Amniotic stem cell (primary cell): ENCODE data around the gene GATC.
A peak's percentile ranks its signal among the peaks of the same experiment; 100 is the strongest.

ENCODE experiments used
- DNase-seq: peaks from one replicate; lab custom pipeline; 2025; lab: John Stamatoyannopoulos, UW

Gene GATC

GRCh38 chr12:120445911-120446843 lies at the start of gene GATC, which contains the start of gene TRIAP1:
Gene GATC, plus strand, starts transcription at chr12:120446444. Its CDS starts 37 bp downstream, at chr12:120446481.
Gene TRIAP1, minus strand, starts transcription at chr12:120446384. Its CDS starts 12 bp downstream, at chr12:120446372.
- peak; percentile 70 for DNase-seq

GRCh38 chr12:120397824-120398540 lies 48.3 kb upstream of the GATC start:
- no peak for DNase-seq

GRCh38 chr12:120399531-120399930 lies 46.7 kb upstream of the GATC start:
- peak; percentile 48 for DNase-seq

GRCh38 chr12:120402217-120402616 lies 44.0 kb upstream of the GATC start:
- no peak for DNase-seq

- DNase-seq, result no peak
Observed at GRCh38 chr12:120403869-120404268, 42.4 kb upstream of the GATC start.

- DNase-seq, result no peak
Observed at GRCh38 chr12:120404271-120404670, 42.0 kb upstream of the GATC start.

GRCh38 chr12:120406069-120406468 lies 40.2 kb upstream of the GATC start:
- no peak for DNase-seq

GRCh38 chr12:120406553-120406952 lies 39.7 kb upstream of the GATC start:
- no peak for DNase-seq

GRCh38 chr12:120408771-120409170 lies 37.5 kb upstream of the GATC start:
- DNase-seq, result no peak

- no peak for DNase-seq
Observed at GRCh38 chr12:120412421-120412820, 33.8 kb upstream of the GATC start.

- DNase-seq, result no peak
Observed at GRCh38 chr12:120413901-120414695, 32.1 kb upstream of the GATC start.

GRCh38 chr12:120416490-120417216 lies 29.6 kb upstream of the GATC start:
- no peak for DNase-seq

GRCh38 chr12:120417917-120418580 lies 28.2 kb upstream of the GATC start:
- no peak for DNase-seq

- DNase-seq, result no peak
Observed at GRCh38 chr12:120421701-120422100, 24.5 kb upstream of the GATC start.

- no peak for DNase-seq
Observed at GRCh38 chr12:120422892-120423456, 23.3 kb upstream of the GATC start.

- no peak for DNase-seq
Observed at GRCh38 chr12:120425797-120426196, 20.4 kb upstream of the GATC start.

- DNase-seq, result no peak
Observed at GRCh38 chr12:120428597-120429229, 17.5 kb upstream of the GATC start.

- DNase-seq, result no peak
Observed at GRCh38 chr12:120429368-120429767, 16.9 kb upstream of the GATC start.

- DNase-seq, result no peak
Observed at GRCh38 chr12:120432772-120433525, 13.3 kb upstream of the GATC start.
